HG03342 (cell line): ENCODE measurements around the gene ZNF277.

Source experiments
- ATAC-seq: cut with Tn5 transposase; IDR thresholded peaks from one replicate; pipeline ENCODE4 v1.9.1; 2021; ENCODE audit warnings: mild to moderate bottlenecking, moderate library complexity; ENCODE audit not compliant: unreplicated experiment

The ZNF277 gene

DNA sequence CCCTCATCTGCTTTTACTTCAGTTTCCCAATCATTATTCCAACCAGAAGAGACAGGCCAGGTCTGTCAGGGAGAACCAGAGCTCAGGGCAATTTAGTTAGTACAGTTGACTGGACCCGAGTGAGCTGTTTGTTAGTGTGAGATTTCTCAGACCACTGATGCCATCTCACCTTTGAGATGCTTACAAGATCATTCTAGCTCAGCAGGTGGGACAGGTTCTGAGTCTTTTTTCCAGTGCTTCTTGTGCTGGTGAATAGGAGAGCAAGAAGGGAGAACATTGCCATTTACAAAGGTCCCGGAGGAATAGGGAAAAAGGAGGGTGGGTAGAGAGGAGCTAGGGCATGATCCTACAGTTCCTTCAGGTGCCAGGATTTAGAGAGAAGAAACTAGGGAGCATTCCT lies 131.4 kb downstream of the ZNF277 start:
- no peak for ATAC-seq

DNA sequence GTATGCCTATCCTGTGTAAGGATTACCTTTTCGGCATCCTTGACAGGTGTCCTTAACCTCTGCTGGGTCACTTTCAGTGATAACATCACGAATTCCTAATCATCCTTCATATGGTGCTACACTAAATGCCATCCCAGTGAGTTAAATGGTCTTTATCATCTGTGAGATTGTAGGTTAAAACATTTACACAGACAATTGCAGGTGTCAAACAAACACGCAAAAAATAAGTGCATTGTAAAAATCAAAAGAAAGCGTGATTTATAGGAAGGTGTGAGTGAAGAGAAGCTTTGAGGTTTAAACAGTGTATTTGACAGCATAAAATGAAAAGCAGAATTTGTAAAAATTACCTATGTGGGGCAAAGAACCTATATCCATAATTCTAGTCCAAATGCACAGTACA lies 132.3 kb downstream of the ZNF277 start:
- ATAC-seq = no peak

- no peak for ATAC-seq
These were observed 135.0 kb downstream of the ZNF277 start for GRCh38 chr7:112341464-112341863.

DNA sequence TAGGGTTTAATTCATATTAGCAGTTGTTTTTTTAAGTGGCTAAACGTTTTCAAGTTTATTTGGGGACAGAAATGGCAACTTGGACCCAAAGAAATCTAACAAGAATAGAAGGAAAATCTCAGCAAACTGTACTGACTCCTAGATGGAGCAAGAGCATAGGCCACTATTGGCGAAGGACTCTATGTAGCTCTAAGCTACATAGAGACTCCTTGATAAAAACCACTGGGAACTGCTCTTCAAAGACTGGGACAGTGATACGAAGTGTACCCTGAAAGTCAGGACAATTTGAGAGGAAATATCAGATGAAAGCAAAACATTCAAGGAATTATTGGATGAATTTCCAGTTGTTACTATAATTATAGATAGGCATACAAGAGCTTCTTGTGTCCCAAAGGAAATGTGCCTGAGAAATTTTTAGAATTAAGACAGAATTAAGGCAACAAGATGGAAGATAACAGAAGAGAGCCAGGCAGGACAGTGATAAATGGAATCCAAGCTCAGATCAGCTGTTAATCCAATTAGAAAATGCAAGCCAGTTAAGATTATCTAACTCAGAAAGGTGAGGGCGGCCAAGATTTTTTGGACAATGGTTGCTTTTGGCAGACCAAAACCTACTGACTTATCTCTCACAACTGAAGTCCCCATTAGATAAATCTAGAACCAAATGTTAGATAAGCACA lies 140.0 kb downstream of the ZNF277 start:
- no peak for ATAC-seq

DNA sequence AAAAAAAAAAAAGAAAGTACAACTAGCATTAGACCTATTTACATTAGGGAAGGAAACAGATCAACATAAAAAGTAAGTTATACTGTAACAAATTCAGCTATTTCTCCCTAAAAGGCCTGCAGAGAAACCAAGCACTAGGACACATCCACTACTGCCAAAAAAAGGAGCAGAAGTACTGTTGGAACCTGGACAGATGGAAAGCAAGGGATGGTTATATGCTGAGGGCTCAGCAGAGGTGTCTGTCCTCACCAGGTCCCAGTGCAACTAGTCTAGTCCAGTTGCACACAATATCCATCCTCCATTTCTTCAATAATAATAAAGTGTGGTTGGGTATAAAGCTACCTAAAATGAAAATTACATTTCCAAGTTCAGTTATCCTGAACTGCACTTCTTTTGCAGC lies 140.6 kb downstream of the ZNF277 start:
- no peak for ATAC-seq

DNA sequence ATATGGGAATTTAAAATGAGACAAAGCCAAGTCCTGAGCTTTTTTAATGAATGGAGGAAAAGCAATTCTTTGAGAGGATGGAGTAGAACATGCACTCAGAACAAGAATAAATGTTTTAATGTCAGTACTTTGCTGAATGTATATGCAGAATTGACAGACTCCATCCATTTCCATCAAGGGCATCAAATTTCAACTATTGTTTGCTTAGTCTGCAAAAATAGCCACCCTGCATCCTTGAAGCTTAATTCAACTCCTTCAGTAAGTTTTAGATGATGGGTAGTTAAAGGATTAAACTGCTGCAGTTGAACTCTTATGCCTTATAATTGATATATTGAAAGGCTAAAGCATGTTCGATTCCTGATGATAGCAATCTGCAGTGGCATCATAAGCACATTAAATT lies 144.1 kb downstream of the ZNF277 start:
- no peak for ATAC-seq

DNA sequence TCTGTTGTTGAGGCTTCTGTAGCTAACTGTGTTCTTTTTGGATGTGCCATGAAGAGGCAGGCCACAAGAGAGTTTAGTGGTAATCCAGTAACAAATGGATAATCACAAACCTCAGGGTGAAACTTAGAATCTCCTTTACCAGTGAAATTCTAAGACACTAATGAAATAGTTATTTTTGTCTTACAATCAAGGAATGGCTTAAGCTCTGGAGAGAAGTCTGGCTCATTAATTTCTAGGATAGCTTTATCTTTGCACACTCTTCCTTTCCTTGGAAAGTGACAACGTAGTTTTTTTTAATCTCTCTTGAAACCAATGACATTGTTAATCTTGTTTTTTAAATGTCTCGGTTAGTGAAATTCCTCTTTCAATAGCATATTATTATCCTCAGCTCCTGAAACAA lies 150.1 kb downstream of the ZNF277 start:
- no peak for ATAC-seq

DNA sequence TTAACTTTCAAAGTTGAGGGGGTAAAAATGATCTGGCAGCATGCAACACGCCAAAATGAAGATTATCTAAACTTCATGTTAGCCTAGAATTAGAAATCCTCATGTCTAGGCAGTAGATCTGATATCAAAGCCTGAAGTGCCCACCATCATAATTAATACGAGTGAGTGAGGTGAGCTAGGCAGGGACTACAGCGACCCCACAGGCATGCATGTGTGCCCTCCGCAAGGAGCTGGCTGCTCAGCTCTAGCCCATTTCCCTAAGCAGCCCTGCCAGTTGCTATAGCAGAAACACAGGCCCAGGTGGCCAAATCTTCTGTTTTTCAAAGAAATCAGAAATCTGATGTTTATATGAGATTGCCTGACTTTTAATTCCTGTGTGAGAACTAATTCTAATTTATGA lies 150.6 kb downstream of the ZNF277 start:
- no peak for ATAC-seq

DNA sequence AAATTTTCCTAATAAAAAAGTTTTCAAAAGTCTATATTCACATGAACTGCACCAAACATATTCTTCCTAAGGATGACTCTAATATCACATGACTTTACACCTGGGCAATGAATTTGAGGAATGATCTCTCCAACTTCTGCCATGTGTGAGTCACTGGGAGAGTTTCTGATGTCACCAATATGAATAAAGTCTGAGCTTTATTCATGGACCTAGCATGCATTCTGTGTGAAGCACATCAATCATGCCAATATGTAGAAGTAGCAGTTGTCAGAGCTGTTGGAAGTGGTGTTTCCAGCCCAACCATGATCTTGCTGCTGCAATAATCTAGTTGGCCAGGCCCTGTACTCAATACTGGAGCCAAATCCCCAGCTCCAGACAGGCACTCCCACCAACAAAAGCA lies 152.0 kb downstream of the ZNF277 start:
- ATAC-seq = no peak

- no peak for ATAC-seq
These were observed 152.6 kb downstream of the ZNF277 start for GRCh38 chr7:112359086-112359485.

GRCh38 chr7:112360681-112361080 lies 154.2 kb downstream of the ZNF277 start:
- no peak for ATAC-seq

GRCh38 chr7:112361154-112361553 lies 154.7 kb downstream of the ZNF277 start:
- no peak for ATAC-seq

DNA sequence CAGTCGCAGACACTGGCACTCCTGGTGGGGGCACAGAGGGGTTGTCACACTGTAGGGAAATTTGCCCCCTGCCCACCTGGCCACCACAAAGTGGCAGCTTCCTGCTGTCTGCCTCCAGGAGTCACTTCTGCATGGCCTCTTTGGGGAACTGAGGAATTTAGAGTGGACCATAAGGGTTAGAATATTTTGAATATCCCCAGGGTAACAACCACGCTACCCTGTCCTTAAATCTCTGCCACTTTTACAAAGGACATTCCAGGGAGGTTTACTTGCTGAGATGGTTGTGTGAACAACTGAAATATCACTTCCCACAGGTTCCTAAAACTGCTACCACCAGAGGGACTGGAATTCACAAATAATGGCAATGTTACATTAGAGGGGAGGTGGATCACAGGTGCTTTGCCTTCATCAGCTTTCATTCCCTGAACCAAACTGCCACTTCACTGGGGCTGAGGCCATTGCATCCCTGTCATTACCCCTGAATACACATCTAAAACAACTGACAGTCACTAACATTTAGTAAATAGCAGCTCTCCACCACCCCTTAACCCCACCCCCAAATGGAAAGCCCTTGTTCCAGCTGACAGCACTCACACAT lies 155.7 kb downstream of the ZNF277 start:
- no peak for ATAC-seq

DNA sequence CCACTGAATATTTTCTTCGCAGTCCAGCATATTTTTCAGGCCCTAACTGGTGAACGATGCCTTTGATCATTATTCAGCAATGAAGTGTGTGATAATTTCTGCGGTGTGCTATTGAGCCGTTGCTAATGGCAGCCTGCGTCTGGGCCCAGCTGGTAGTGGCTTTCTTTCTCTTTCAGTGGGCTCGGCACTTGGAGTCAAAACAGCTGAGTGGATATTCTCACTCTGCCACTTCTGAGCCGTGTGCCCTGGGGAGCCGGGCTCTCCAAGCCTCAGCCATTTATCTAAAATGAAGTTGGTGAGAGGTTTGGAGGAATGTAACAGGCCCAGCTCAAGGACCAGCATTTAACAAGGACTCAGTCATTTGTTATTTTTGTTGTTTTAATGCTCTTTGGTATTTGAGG lies 156.2 kb downstream of the ZNF277 start:
- no peak for ATAC-seq

- no peak for ATAC-seq
These were observed 157.9 kb downstream of the ZNF277 start for GRCh38 chr7:112364388-112364787.

GRCh38 chr7:112365551-112365950 lies 159.1 kb downstream of the ZNF277 start:
- no peak for ATAC-seq

- ATAC-seq = no peak
These were observed 160.4 kb downstream of the ZNF277 start for GRCh38 chr7:112366886-112367285.

DNA sequence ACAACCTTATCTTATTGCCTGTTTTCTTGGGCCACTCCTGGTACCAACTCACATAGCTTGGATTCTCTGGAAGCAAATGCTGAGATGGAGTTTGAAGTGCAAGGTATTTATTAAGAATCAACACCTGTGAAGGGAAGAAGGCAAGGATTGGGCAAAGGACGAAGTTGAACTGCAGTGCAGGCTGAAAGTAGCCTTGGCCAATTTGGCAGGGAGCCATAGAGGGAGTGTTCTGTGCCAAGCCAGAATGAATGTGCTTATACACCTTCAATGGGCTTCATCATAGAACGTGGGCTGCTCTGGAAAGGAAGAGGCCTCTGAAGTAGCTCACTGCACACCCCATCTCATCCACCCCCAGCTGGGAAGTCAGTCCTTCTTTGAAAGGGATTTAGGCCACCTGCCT lies 163.9 kb downstream of the ZNF277 start:
- ATAC-seq = no peak

DNA sequence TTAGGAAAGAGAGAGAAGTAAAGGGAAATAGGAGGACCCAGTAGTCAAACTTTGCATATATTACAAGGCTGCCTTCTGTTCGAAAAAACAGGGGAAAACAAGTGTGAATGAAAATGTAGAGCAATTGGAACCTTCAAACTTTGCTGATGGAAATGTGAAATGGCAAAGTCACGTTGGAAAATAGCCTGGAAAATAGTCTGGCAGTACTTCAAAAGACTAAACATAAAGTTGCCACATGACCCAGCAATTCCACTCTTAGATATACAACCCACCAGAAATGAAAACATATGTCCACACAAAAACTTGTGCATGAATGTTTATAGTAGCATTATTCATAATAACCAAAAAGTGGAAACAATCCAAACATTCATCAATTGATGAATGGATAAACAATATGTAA lies 165.2 kb downstream of the ZNF277 start:
- no peak for ATAC-seq

DNA sequence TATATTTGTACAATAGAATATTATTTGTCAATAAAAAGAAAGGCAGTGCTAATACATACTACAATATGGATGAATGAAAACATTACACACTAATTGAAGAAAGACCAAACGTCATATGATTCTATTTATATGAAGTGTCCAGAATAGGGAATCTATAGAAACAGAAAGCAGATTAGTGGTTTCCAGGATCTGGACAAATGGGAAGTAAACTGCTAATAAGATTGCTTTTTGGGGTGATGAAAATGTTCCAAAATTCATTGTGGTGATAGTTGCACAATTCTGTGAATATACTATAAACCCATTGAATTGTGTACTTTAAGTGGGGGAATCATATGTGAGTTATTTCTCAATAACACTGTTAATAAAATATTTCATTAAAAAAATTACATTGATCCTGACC lies 165.6 kb downstream of the ZNF277 start:
- ATAC-seq = no peak

- ATAC-seq = no peak
These were observed 171.1 kb downstream of the ZNF277 start for GRCh38 chr7:112377593-112377992.

GRCh38 chr7:112381311-112382091 lies 175.0 kb downstream of the ZNF277 start:
- no peak for ATAC-seq
